Neuronal stem cell (in vitro differentiated cells): ENCODE data around the gene SLC7A5.

Experiments used
- DNase-seq: peaks from one replicate; pipeline ENCODE4 v3.0.0-alpha.2; 2013; ENCODE audit warnings: low spot score
- H2AFZ ChIP-seq: one replicate; pipeline ENCODE4 v1.6.1; 2013; ENCODE audit warnings: mild to moderate bottlenecking, low read length, inconsistent platforms
- H2AK5ac ChIP-seq: 2 replicates; pipeline ENCODE4 v1.6.1; 2013; ENCODE audit warnings: low read depth, mild to moderate bottlenecking, inconsistent platforms, low read length, moderate library complexity, mixed read lengths
- H2BK120ac ChIP-seq: 2 replicates; pipeline ENCODE4 v1.6.1; 2013; ENCODE audit warnings: low read depth, mild to moderate bottlenecking, inconsistent platforms, low read length, moderate library complexity, mixed read lengths
- H2BK12ac ChIP-seq: one replicate; pipeline ENCODE4 v1.6.1; 2013; ENCODE audit warnings: low read length, inconsistent platforms
- H2BK15ac ChIP-seq: 2 replicates; pipeline ENCODE4 v1.6.1; 2013; ENCODE audit warnings: mild to moderate bottlenecking, low read length, inconsistent platforms, mixed read lengths
- H2BK5ac ChIP-seq: one replicate; pipeline ENCODE4 v1.6.1; 2013; ENCODE audit warnings: inconsistent platforms, mild to moderate bottlenecking, low read length, moderate library complexity
- H3K14ac ChIP-seq: one replicate; pipeline ENCODE4 v1.6.1; 2013; ENCODE audit warnings: low read length, inconsistent platforms
- H3K18ac ChIP-seq: 2 replicates; pipeline ENCODE4 v1.6.1; 2013; ENCODE audit warnings: low read length, inconsistent platforms
- H3K23ac ChIP-seq: 2 replicates; pipeline ENCODE4 v1.6.1; 2013; ENCODE audit warnings: low read depth, mild to moderate bottlenecking, mixed read lengths, low read length, inconsistent platforms; ENCODE audit not compliant: poor library complexity
- H3K27ac ChIP-seq: replicated peaks from 3 replicates; pipeline ENCODE4 v1.5.1; 2013; ENCODE audit warnings: low read length, inconsistent platforms
- H3K27me3 ChIP-seq, 3 experiments: 2 replicates each; pipeline ENCODE4 v1.6.1; 2013; ENCODE audit warnings: low read length in 3 of 3, mild to moderate bottlenecking in 2 of 3, inconsistent platforms in 1 of 3, low read depth in 1 of 3, mixed read lengths in 1 of 3, moderate library complexity in 1 of 3; ENCODE audit not compliant: control insufficient read depth in 3 of 3, insufficient read depth in 3 of 3
- H3K36me3 ChIP-seq, 2 donors: replicated peaks in 1 of 2; 2 replicates each; pipeline ENCODE4 v1.6.1; 2013; ENCODE audit warnings: low read length in 2 of 2; ENCODE audit not compliant: control insufficient read depth in 2 of 2, insufficient read depth in 2 of 2
- H3K4ac ChIP-seq: 2 replicates; pipeline ENCODE4 v1.6.1; 2013; ENCODE audit warnings: inconsistent platforms, mild to moderate bottlenecking, low read length, moderate library complexity
- H3K4me1 ChIP-seq, 2 donors: 1 replicate in 1 of 2; 2 replicates in 1 of 2; pipeline ENCODE4 v1.6.1; 2013; ENCODE audit warnings: low read length in 2 of 2, low read depth in 1 of 2; ENCODE audit not compliant: control insufficient read depth in 2 of 2, insufficient read depth in 1 of 2
- H3K4me2 ChIP-seq: one replicate; pipeline ENCODE4 v1.6.1; 2013; ENCODE audit warnings: mild to moderate bottlenecking, low read length, inconsistent platforms; ENCODE audit not compliant: insufficient read depth, poor library complexity, severe bottlenecking
- H3K4me3 ChIP-seq, 2 donors: 2 replicates each; pipeline ENCODE4 v1.5.1; 2013; ENCODE audit warnings: low read length in 2 of 2, mild to moderate bottlenecking in 2 of 2, inconsistent platforms in 1 of 2, moderate library complexity in 1 of 2
- H3K79me1 ChIP-seq: one replicate; pipeline ENCODE4 v1.6.1; 2013; ENCODE audit warnings: low read depth, mild to moderate bottlenecking, inconsistent platforms, low read length, moderate library complexity
- H3K9ac ChIP-seq: one replicate; pipeline ENCODE4 v1.6.1; 2013; ENCODE audit warnings: mild to moderate bottlenecking, low read depth, low read length, inconsistent platforms; ENCODE audit not compliant: poor library complexity
- H3K9me3 ChIP-seq, 2 donors: replicated peaks in 1 of 2; 2 replicates each; pipeline versions ENCODE3 to v1.6.1; 2013; ENCODE audit warnings: low read length in 2 of 2, mild to moderate bottlenecking in 2 of 2, inconsistent platforms in 1 of 2, low read depth in 1 of 2, mixed read lengths in 1 of 2, moderate library complexity in 1 of 2; ENCODE audit not compliant: control insufficient read depth in 2 of 2, insufficient read depth in 1 of 2
- H4K8ac ChIP-seq: one replicate; pipeline ENCODE4 v1.6.1; 2013; ENCODE audit warnings: low read depth, mild to moderate bottlenecking, inconsistent platforms, low read length, moderate library complexity
- H4K91ac ChIP-seq: one replicate; pipeline ENCODE4 v1.6.1; 2013; ENCODE audit warnings: low read length, low read depth, mild to moderate bottlenecking, inconsistent platforms; ENCODE audit not compliant: poor library complexity
- WGBS, 2 donors: extraction: QIAGEN DNeasy Blood & Tissue Kit; methylation state at CpG; one replicate each; pipeline ENCODE4 v1.1.7; 2013; ENCODE audit warnings: missing lambda C conversion rate in 2 of 2, mixed read lengths in 1 of 2; ENCODE audit not compliant: insufficient read length in 2 of 2, insufficient replicate concordance in 1 of 2; ENCODE audit errors: extremely low coverage in 2 of 2; 5-methylcytosine and 5-hydroxymethylcytosine counted together

Gene SLC7A5

GRCh38 chr16:87806261-87806640 lies 63.1 kb downstream of the SLC7A5 start:
- Histone ChIP-seq H4K8ac (peak overlapping the region; percentile 57), H3K4me1 (peaks cover 6 to 9% of the 10 kb centered on the region in 2 donors), H3K4ac (no peak overlapping the region), H3K23ac (no peak overlapping the region), H3K79me1 (no peaks in the 10 kb centered on the region), H3K18ac (peak overlapping the region; percentile 81), H2AFZ (peak overlapping the region; percentile 91), H3K14ac (peak overlapping the region; percentile 28), H3K9me3 (peaks cover 0 to 4% of the 10 kb centered on the region in 2 donors), H2BK12ac (no peak overlapping the region), H3K4me3 (no peak overlapping the region), H3K36me3 (no peaks in the 10 kb centered on the region), H3K27ac (peak overlapping the region; percentile 19), H2AK5ac (peak overlapping the region; percentile 96), H2BK15ac (peak overlapping the region; percentile 51), H2BK120ac (no peak overlapping the region), H3K9ac (peak overlapping the region; percentile 68), H2BK5ac (peak overlapping the region; percentile 28), H4K91ac (peak overlapping the region; percentile 89), H3K27me3 (peaks cover 0 to 12% (median 0%) of the 10 kb centered on the region in 3 experiments), H3K4me2 (no peak overlapping the region)
- DNase-seq, result no peak
- no CpG with 5 or more reads among the region's 16 CpGs for WGBS, 2 donors

- Histone ChIP-seq H3K36me3 (no peaks in the 10 kb centered on the region), H3K4ac (no peak overlapping the region), H2BK12ac (no peak overlapping the region), H2AK5ac (peak overlapping the region; percentile 17), H3K4me2 (no peak overlapping the region), H2AFZ (no peak overlapping the region), H3K4me3 (no peak overlapping the region), H3K14ac (no peak overlapping the region), H3K9me3 (peaks cover 0 to 4% of the 10 kb centered on the region in 2 donors), H3K79me1 (no peaks in the 10 kb centered on the region), H3K9ac (no peak overlapping the region), H2BK15ac (no peak overlapping the region), H3K18ac (no peak overlapping the region), H3K23ac (no peak overlapping the region), H2BK120ac (no peak overlapping the region), H3K27me3 (peaks cover 0 to 8% (median 0%) of the 10 kb centered on the region in 3 experiments), H4K91ac (peak overlapping the region; percentile 59), H2BK5ac (no peak overlapping the region), H3K4me1 (peaks cover 6 to 9% of the 10 kb centered on the region in 2 donors), H3K27ac (no peak overlapping the region), H4K8ac (no peak overlapping the region)
- no peak for DNase-seq
- no CpG with 5 or more reads among the region's 5 CpGs for WGBS, 2 donors
Observed at GRCh38 chr16:87803385-87803784, 65.9 kb downstream of the SLC7A5 start.

- Histone ChIP-seq H2AFZ (no peak overlapping the region), H2BK15ac (no peak overlapping the region), H3K4ac (no peak overlapping the region), H3K4me2 (no peak overlapping the region), H4K91ac (peak overlapping the region; percentile 76), H2BK5ac (no peak overlapping the region), H3K4me1 (peaks cover 6 to 9% of the 10 kb centered on the region in 2 donors), H2BK12ac (no peak overlapping the region), H2AK5ac (peak overlapping the region; percentile 17), H4K8ac (no peak overlapping the region), H3K27ac (no peak overlapping the region), H3K36me3 (no peaks in the 10 kb centered on the region), H3K4me3 (no peak overlapping the region), H3K79me1 (no peaks in the 10 kb centered on the region), H3K9me3 (no peaks in the 10 kb centered on the region), H2BK120ac (no peak overlapping the region), H3K27me3 (peaks cover 0 to 8% (median 0%) of the 10 kb centered on the region in 3 experiments), H3K18ac (peak overlapping the region; percentile 73), H3K14ac (no peak overlapping the region), H3K23ac (no peak overlapping the region), H3K9ac (no peak overlapping the region)
- WGBS, 2 donors, result no CpG with 5 or more reads among the region's 8 CpGs
- DNase-seq, result no peak
Observed at GRCh38 chr16:87802670-87803069, 66.6 kb downstream of the SLC7A5 start.

GRCh38 chr16:87801679-87802259 lies 67.5 kb downstream of the SLC7A5 start:
- no peak overlapping the region for H2BK15ac ChIP-seq

More at GRCh38 chr16:87801679-87802259, 67.5 kb downstream of the SLC7A5 start:
- peak overlapping the region; percentile 53 for H4K91ac ChIP-seq
- no peak overlapping the region for H2BK120ac ChIP-seq
- H3K36me3 ChIP-seq, result no peaks in the 10 kb centered on the region
- peak overlapping the region; percentile 29 for H3K23ac ChIP-seq
- no peak overlapping the region for H2BK12ac ChIP-seq
- H3K18ac ChIP-seq, result peak overlapping the region; percentile 7
- no peak overlapping the region for H2BK5ac ChIP-seq
- no CpG with 5 or more reads among the region's 16 CpGs for WGBS, 2 donors
- H3K79me1 ChIP-seq, result no peaks in the 10 kb centered on the region
- no peak overlapping the region for H3K27ac ChIP-seq
- H3K9me3 ChIP-seq, result no peaks in the 10 kb centered on the region
- H3K4me2 ChIP-seq, result no peak overlapping the region
- no peak overlapping the region for H4K8ac ChIP-seq
- H3K9ac ChIP-seq, result no peak overlapping the region
- no peak overlapping the region for H3K4ac ChIP-seq
- no peak overlapping the region for H2AFZ ChIP-seq
- H3K4me1 ChIP-seq, result peaks cover 4 to 7% of the 10 kb centered on the region in 2 donors
- no peak overlapping the region for H3K4me3 ChIP-seq
- peaks cover 0 to 8% (median 0%) of the 10 kb centered on the region in 3 experiments for H3K27me3 ChIP-seq
- no peak for DNase-seq
- no peak overlapping the region for H3K14ac ChIP-seq
- H2AK5ac ChIP-seq, result peak overlapping the region; percentile 41
